SJSA1 (cell line): ENCODE measurements around the gene RYR2. TPM values are rescaled to one million over a fixed set of nuclear protein-coding genes. Genes with fewer than 3 reads are reported as not detected.
"Not testable (repeated sequence)": the region's sequence is repeated elsewhere in the genome, so short reads cannot be mapped to it uniquely, and the experiment has no call there.

Source experiments
- DNase-seq, 2 experiments: peaks; one replicate each; pipeline ENCODE4 v3.0.0-alpha.2; 2015 to 2020; ENCODE audit warnings: low spot score in 2 of 2, low read depth in 1 of 2
- H3K27ac ChIP-seq: fragments of 250-450 bp; sonication (Bioruptor Pico); 2 replicates; pipeline ENCODE4 v1.5.1; 2020; ENCODE audit warnings: mild to moderate bottlenecking, moderate library complexity
- H3K27me3 ChIP-seq: fragments of 250-450 bp; sonication (Bioruptor Pico); replicated peaks from 2 replicates; pipeline ENCODE4 v1.5.1; 2020; ENCODE audit warnings: mild to moderate bottlenecking, moderate library complexity
- H3K36me3 ChIP-seq: fragments of 250-450 bp; sonication (Bioruptor Pico); 2 replicates; pipeline ENCODE4 v1.5.1; 2020; ENCODE audit warnings: mild to moderate bottlenecking
- H3K4me1 ChIP-seq: fragments of 250-450 bp; sonication (Bioruptor Pico); replicated peaks from 2 replicates; pipeline ENCODE4 v1.6.1; 2021; ENCODE audit warnings: mild to moderate bottlenecking
- H3K4me3 ChIP-seq: fragments of 250-450 bp; sonication (Bioruptor Pico); 2 replicates; pipeline ENCODE4 v1.5.1; 2020; ENCODE audit warnings: mild to moderate bottlenecking
- H3K9me3 ChIP-seq: fragments of 250-450 bp; sonication (Bioruptor Pico); replicated peaks from 2 replicates; pipeline ENCODE4 v1.5.1; 2020; ENCODE audit warnings: mild to moderate bottlenecking
- total RNA-seq: library from RNA; depleted of rRNA; stranded (reverse); fragments of >200 nt; shearing (Covaris generic); gene quantifications from 2 replicates; pipeline ENCODE4 v1.2.3, GENCODE V29; 2014

The RYR2 gene
- total RNA-seq, 1 experiment from 2014 or later: not detected

DNA sequence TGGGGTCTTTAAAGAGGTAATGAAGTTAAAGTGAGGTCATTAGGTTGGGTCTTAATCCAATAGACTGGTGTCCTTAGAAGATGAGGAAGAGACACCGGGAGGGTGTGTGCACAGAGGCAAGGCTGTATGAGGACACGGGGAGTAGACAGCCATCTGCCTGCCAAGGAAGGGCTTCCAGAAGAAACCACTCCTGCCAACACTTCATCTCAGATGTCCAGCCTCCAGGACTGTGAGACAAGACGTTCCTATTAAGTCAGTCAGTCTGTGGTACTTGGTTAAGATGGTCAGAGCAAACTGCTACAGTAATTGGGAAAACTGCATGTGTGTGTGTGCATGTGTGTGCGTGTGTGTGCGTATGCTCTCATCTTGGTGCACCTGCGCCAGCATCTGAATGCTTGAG, 77.1 kb downstream of the RYR2 start:
- H3K27me3 ChIP-seq: no peaks in the 10 kb centered on the region
- no peak overlapping the region for H3K27ac ChIP-seq
- no peak overlapping the region for H3K4me3 ChIP-seq
- DNase-seq: no peak
- H3K4me1 ChIP-seq: no peaks in the 10 kb centered on the region
- no peaks in the 10 kb centered on the region for H3K36me3 ChIP-seq
- 0 out of 2 replicates have a peak, but pooled peaks cover 5% of the 10 kb centered on the region for H3K9me3 ChIP-seq

DNA sequence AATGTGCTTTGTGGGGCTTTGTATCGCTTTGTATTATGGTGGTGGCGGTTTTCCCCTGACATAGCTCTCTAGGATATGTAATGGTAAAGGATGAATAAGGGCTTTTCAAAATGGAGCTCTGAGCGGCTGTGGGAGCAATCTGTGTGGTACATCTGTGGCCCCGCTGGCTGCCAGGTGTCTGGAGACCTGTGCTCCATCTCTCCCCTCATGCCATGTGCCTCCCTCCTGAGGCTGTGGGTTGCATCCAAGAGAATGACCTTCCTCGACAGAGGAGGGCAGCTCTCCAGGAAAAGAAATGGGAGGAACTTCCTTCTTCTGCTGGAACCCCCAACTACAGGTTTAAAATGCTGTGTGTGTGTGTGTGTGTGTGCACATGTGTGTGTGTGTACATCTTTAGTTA, 78.7 kb downstream of the RYR2 start:
- 0 out of 2 replicates have a peak, but pooled peaks cover 5% of the 10 kb centered on the region for H3K9me3 ChIP-seq
- DNase-seq: no peak
- H3K27me3 ChIP-seq: no peaks in the 10 kb centered on the region
- H3K27ac ChIP-seq: no peak overlapping the region
- H3K4me3 ChIP-seq: no peak overlapping the region
- H3K36me3 ChIP-seq: no peaks in the 10 kb centered on the region
- H3K4me1 ChIP-seq: no peaks in the 10 kb centered on the region

DNA sequence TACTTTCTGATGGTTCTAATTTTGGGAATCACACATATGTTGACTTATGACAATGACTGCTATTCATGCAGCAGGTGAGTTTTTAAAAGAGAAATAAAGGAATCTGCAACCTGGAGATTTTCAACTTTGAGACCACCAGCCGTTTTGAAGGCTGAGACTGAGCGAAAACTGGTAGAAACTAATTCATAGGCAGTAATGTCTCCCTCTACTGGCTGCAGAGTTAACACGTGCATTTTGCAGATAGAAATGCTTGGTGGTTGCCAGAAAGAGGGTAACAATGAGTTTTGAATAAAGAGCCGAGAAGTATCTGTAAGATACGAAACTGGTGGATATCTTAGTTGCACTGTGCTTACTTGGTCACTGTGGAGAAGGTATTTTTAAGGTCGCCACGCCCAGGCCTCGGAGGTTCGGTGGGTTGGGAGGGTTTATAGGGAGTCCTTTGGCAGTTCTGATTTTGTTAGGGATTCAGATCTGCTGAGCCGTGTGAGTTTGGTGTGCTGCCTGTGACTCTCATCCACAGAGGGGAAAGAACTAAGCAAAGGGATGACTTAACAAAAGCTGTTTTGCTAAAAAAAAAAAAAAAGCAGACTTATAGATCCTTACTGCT, 83.0 kb downstream of the RYR2 start:
- no peak for DNase-seq

GRCh38 chr1:237126180-237126579, 84.2 kb downstream of the RYR2 start:
- Histone ChIP-seq H3K4me3 (no peak overlapping the region), H3K36me3 (no peaks in the 10 kb centered on the region), H3K9me3 (0 out of 2 replicates have a peak, but pooled peaks cover 5% of the 10 kb centered on the region), H3K4me1 (no peaks in the 10 kb centered on the region), H3K27me3 (no peaks in the 10 kb centered on the region), H3K27ac (no peak overlapping the region)
- DNase-seq: no peak

More for the DNA sequence above, 83.0 kb downstream of the RYR2 start:
- 0 out of 2 replicates have a peak, but pooled peaks cover 5% of the 10 kb centered on the region for H3K9me3 ChIP-seq
- no peaks in the 10 kb centered on the region for H3K27me3 ChIP-seq
- H3K27ac ChIP-seq: no peak overlapping the region
- no peaks in the 10 kb centered on the region for H3K4me1 ChIP-seq
- H3K36me3 ChIP-seq: no peaks in the 10 kb centered on the region
- H3K4me3 ChIP-seq: no peak overlapping the region

DNA sequence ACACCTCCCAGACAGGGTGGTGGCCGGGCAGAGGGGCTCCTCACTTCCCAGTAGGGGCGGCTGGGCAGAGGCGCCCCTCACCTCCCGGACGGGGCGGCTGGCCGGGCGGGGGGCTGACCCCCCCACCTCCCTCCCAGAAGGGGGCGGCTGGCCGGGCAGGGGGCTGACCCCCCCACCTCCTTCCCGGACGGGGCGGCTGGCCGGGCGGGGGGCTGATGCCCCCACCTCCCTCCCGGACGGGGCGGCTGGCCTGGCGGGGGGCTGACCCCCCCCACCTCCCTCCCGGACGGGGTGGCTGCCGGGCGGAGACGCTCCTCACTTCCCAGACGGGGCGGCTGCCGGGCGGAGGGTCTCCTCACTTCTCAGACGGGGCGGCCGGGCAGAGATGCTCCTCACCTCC, 85.3 kb downstream of the RYR2 start:
- not testable (repeated sequence) for DNase-seq, H3K9me3 ChIP-seq, H3K4me1 ChIP-seq, H3K36me3 ChIP-seq, H3K27me3 ChIP-seq, H3K27ac ChIP-seq, H3K4me3 ChIP-seq

DNA sequence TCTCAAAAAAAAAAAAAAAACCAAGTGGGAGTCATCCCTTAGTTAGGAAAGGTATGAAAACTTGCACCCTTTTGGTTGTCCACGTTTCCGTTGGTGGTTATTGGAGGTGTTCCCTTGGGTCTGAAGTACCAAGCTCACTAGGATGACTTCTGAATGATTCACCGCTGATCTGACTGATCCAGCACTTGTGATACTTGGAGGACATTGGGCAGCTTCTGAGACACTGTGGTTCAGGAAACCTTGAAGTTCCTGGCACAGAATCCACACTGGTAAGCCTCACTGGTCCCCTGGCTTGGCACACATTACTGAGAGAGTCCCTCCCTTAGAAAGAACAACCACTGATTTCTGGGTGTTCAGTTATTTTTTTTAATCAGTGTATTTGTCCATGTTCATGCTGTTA, 91.9 kb downstream of the RYR2 start:
- H3K27ac ChIP-seq: no peak overlapping the region
- H3K9me3 ChIP-seq: 0 out of 2 replicates have a peak, but pooled peaks cover 9% of the 10 kb centered on the region
- no peaks in the 10 kb centered on the region for H3K36me3 ChIP-seq
- no peak for DNase-seq
- H3K4me1 ChIP-seq: no peaks in the 10 kb centered on the region
- H3K4me3 ChIP-seq: no peak overlapping the region
- H3K27me3 ChIP-seq: no peaks in the 10 kb centered on the region

- H3K27me3 ChIP-seq: no peaks in the 10 kb centered on the region
- H3K27ac ChIP-seq: no peak overlapping the region
- H3K4me3 ChIP-seq: no peak overlapping the region
- H3K9me3 ChIP-seq: 0 out of 2 replicates have a peak, but pooled peaks cover 9% of the 10 kb centered on the region
- DNase-seq: no peak
- no peaks in the 10 kb centered on the region for H3K4me1 ChIP-seq
- H3K36me3 ChIP-seq: no peaks in the 10 kb centered on the region
Measured at GRCh38 chr1:237134929-237135328, 92.9 kb downstream of the RYR2 start.

DNA sequence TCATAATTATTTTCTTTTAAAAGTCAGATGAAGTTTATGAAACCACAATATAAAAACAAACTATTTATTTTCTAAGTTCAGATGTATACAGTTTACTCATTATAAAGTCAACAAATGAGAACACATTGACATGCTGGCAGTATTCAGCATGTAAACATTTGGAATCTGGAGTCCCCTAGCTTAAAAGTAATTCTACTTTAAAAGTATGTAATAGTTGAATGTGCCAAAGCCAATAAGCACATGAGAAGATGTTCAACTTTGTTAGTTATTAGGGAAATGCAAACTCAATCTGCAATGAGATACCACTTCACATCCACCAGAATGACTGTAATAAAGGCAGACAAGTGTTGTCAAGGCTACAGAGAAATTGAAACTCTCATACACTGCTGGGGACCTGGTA, 96.6 kb downstream of the RYR2 start:
- DNase-seq: no peak
- Histone ChIP-seq H3K27me3 (no peaks in the 10 kb centered on the region), H3K9me3 (no peaks in the 10 kb centered on the region), H3K36me3 (no peaks in the 10 kb centered on the region), H3K27ac (no peak overlapping the region), H3K4me1 (no peaks in the 10 kb centered on the region), H3K4me3 (no peak overlapping the region)

GRCh38 chr1:237139732-237140131, 97.7 kb downstream of the RYR2 start:
- DNase-seq: no peak
- H3K36me3 ChIP-seq: no peaks in the 10 kb centered on the region
- no peaks in the 10 kb centered on the region for H3K9me3 ChIP-seq
- no peak overlapping the region for H3K4me3 ChIP-seq
- H3K4me1 ChIP-seq: no peaks in the 10 kb centered on the region
- H3K27ac ChIP-seq: no peak overlapping the region
- no peaks in the 10 kb centered on the region for H3K27me3 ChIP-seq

DNA sequence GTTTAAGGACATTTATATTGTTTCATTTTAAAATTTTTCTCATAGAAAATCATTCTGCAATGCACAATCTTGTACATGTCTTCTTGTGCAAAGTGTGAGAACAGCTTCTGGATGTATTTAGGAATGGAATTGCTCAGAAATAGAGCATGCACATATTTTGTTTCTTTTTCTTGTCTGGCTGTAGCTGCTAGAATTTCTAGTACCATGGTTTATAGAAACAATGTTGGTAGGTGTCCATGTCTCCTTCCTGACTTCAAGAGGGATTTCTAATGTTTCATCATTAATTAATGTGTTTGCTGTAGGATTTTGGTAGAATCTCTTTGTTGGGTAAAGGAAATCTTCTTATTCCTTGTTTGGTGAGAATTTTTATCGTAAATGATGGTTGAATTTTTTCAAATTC, 99.0 kb downstream of the RYR2 start:
- Histone ChIP-seq H3K27ac (no peak overlapping the region), H3K4me1 (no peaks in the 10 kb centered on the region), H3K36me3 (no peaks in the 10 kb centered on the region), H3K9me3 (no peaks in the 10 kb centered on the region), H3K27me3 (no peaks in the 10 kb centered on the region), H3K4me3 (no peak overlapping the region)
- no peak for DNase-seq

DNA sequence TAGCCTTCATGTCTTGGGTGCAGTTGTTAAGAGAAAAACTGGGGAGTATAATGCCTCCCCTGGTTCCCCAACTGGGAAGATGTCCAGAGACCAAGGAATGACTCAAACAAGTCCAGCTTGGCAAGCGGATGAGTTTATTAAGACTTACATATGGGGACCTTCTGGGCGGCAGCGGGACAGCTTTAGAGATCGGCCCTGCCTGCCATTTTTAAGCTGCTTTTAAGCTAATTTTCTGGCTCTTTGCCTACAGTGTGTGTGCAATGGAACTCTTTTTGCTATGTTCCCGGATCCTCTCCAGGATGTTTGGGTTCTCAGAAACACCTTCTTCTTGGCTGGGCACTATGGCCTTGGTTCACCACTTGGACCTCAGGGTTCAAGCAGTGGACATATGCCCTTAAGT, 99.5 kb downstream of the RYR2 start:
- Histone ChIP-seq H3K27ac (no peak overlapping the region), H3K9me3 (no peaks in the 10 kb centered on the region), H3K4me3 (no peak overlapping the region), H3K27me3 (no peaks in the 10 kb centered on the region), H3K36me3 (no peaks in the 10 kb centered on the region), H3K4me1 (no peaks in the 10 kb centered on the region)
- no peak for DNase-seq

DNA sequence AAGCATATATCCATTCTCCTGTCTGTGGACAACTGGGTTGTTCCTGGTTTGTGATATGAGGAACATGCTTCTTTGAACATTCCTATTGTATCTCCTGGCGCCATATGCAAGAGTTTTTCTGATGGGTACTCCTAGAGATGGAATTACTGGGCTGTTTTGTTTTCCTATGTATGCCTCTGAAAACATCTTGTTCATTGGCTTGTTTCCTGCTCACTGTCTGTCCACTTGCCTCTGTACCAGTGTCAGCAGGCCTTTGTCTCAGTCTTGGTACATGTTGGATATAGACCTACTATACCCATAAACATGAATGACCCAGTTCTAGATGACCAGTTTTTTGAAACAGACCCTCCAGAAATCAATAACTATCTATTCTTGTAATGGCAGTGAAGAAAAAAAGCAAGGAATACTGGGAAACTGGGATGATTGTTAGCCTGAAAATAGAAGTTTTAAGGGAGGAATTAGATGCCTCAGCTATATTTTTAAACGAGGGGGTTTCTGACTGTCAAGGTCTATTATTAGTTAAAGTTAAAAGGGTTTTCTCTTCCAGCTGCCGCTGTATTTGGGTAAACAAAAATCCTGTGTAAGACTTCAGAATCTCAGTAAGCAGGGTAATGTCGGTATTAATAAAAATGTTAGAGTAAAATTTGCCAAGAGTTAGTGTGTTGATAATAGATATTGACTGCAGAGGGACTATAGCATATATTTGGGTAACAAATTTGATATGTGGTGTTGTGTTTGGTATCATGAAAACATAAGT, 103.6 kb downstream of the RYR2 start:
- no peak for DNase-seq
- Histone ChIP-seq H3K36me3 (no peaks in the 10 kb centered on the region), H3K4me3 (no peak overlapping the region), H3K9me3 (no peaks in the 10 kb centered on the region), H3K27ac (no peak overlapping the region), H3K27me3 (no peaks in the 10 kb centered on the region), H3K4me1 (no peaks in the 10 kb centered on the region)

- no peak overlapping the region for H3K4me3 ChIP-seq
- no peaks in the 10 kb centered on the region for H3K9me3 ChIP-seq
- no peaks in the 10 kb centered on the region for H3K4me1 ChIP-seq
- no peak overlapping the region for H3K27ac ChIP-seq
- no peaks in the 10 kb centered on the region for H3K27me3 ChIP-seq
- DNase-seq: no peak
- H3K36me3 ChIP-seq: no peaks in the 10 kb centered on the region
Measured at GRCh38 chr1:237146241-237146640, 104.3 kb downstream of the RYR2 start.

DNA sequence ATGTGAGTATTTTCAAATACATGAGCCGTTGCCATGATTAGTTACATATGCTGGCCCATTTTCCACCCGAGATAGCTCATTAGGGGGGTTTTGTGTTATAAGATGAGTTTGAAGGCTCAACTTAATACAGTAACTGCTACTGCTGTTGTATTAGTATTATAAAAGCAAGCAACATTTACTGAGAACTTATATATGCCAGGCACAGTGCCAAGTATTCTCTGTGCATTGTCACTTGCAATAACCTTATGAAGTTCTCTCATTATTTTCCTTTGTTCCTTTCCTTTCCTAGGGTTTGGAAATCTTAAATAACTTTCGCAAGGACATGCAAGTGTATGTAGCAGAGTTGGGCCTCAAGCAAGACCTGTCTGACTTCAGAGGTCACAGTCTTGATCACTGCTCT, 107.9 kb downstream of the RYR2 start:
- Histone ChIP-seq H3K9me3 (no peaks in the 10 kb centered on the region), H3K27ac (no peak overlapping the region), H3K4me3 (no peak overlapping the region), H3K27me3 (no peaks in the 10 kb centered on the region), H3K36me3 (no peaks in the 10 kb centered on the region), H3K4me1 (no peaks in the 10 kb centered on the region)
- DNase-seq: no peak
